Measurements from ENCODE around the gene RNF175.

The RNF175 gene

GRCh38 chr4:153750197-153750817 lies 9.5 kb downstream of the RNF175 start:
- FAIRE-seq: peak; percentile 60
- DNase-seq (ENCODE audit: insufficient read length, low spot score): peak; percentile 73

DNA sequence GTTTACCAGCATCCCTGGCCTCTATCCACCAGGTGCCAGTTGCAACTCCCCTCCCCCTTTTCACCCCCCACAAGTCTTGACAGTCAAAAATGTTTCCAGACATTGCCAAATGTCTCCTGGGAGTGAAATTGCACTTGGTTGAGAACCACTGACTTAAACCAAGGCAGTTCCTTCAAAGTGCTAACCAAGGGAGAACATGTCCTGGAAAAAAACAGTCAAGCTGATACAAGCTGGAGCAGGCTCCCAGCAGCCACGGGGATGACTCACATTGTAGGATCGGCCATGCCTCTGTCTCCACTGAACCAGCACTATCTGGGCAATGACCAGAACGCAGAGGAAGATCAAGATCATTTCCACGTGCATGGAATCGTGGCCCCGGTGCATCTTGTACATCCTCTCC lies 11.4 kb downstream of the RNF175 start:
- DNase-seq (ENCODE audit: insufficient read length, low spot score) (peak; percentile 43), FAIRE-seq (peak; percentile 90)

- DNase-seq (ENCODE audit: insufficient read length, low spot score) (no peak), FAIRE-seq (no peak)
These were observed 12.3 kb downstream of the RNF175 start for GRCh38 chr4:153747406-153747955.

DNA sequence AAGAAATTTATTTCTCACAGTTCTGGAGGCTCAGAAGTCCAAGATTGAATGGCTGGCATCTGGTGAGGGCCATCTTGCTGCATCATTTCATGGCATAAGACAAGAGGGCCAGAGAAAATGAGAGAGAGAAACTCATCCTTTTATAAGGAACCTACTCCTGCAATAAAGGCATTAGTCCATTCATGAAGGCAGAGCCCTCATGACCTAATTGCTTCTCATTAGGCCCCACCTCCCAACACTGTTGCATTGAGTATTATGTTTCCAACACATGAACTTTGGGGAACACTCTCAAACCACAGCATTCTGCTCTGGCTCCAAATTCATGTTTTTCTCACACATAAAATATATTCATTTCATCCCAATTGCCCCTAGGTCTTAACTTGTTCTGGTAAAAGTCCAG lies 14.2 kb downstream of the RNF175 start:
- no peak for DNase-seq (ENCODE audit: insufficient read length, low spot score)
- FAIRE-seq: no peak

DNA sequence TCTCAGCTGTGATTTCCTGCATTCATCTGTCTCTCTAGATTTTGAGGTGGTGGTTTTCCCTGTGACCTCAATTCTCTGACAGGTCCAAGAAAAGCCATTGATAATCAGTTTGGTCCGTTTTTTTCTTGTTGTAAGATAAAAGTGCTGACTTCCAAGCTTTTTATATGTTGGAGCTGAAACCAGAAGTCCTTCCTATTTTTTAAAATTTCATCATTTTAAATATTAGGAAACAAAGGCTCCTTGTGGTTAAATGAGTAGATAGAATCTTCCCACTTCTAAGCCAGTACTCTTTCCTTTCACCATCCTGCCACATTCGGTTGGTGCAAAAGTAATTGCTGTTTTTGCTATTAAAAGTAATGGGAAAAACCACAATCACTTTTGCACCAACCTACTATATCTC lies 18.3 kb downstream of the RNF175 start:
- no peak for DNase-seq (ENCODE audit: insufficient read length, low spot score)
- FAIRE-seq: no peak

DNA sequence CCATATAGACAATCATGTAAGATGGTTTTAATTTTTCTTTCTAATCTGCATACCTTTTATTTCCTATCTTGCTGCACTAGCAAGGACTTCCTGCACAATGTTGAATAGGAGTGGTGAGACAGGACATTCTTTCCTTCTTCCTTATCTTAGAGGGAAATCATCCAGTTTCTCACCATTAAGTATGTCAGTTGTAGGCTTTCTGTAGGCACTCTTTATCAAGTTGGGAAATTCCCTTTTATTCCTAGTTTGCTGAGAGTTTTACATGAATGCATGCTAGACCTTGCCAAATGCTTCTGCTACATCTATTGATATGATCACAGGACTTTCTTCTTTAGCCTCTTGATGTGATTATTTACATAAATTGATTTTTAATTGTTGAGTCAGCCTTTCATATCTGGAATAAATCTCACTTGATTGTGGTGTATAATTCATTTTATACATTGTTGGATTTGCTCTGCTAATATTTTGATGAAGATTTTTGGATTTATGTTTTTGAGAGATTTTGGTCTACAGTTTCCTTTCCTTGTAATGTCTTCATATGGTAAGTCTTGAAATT lies 23.8 kb downstream of the RNF175 start:
- no peak for DNase-seq (ENCODE audit: insufficient read length, low spot score)
- no peak for FAIRE-seq

GRCh38 chr4:153733751-153734448 lies 25.9 kb downstream of the RNF175 start:
- FAIRE-seq (no peak), DNase-seq (ENCODE audit: insufficient read length, low spot score) (no peak)

- peak; percentile 16 for FAIRE-seq
- peak; percentile 33 for DNase-seq (ENCODE audit: insufficient read length, low spot score)
These were observed 28.6 kb downstream of the RNF175 start for GRCh38 chr4:153731239-153731638.

- FAIRE-seq (no peak), DNase-seq (ENCODE audit: insufficient read length, low spot score) (no peak)
These were observed 29.9 kb downstream of the RNF175 start for GRCh38 chr4:153729895-153730294.

DNA sequence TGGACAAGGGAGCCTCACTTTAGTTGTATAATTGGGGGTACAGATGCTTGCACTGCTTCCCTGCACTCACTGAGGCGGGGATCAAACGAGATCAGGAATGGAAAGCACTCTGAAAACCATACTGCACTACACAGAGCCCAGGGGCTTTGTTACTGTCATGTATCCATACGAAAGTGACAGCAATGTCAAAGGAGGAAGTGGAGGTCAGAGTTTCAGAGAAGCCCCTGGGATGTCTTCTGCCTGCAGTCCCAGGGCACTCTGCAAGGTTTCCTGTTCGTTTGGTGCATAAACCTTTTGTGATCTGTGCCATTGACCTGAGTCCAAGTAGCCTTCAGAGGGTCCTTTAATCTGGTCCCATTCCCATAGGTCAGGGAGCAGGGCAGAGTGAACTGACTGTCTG lies 31.2 kb downstream of the RNF175 start:
- DNase-seq (ENCODE audit: insufficient read length, low spot score) (no peak), FAIRE-seq (no peak)

DNA sequence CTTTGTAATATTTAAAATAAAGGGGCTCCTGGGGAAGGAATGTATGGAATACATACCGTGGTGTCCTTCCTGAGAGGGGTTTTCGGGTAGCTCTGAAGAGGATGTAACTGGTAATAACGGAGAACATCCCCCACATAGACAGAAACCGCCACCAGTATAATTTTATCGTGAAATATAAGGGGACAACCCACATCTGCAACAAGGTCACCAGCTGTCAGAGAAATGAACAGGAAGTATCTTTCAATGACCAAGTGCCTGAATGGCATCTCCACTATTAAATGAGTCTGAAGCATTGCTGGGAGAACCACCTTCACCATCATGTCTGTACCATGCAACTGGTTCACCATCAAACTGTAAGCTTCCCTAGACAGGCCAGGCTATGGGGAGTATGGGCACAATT lies 31.7 kb downstream of the RNF175 start:
- DNase-seq (ENCODE audit: insufficient read length, low spot score) (no peak), FAIRE-seq (no peak)

DNA sequence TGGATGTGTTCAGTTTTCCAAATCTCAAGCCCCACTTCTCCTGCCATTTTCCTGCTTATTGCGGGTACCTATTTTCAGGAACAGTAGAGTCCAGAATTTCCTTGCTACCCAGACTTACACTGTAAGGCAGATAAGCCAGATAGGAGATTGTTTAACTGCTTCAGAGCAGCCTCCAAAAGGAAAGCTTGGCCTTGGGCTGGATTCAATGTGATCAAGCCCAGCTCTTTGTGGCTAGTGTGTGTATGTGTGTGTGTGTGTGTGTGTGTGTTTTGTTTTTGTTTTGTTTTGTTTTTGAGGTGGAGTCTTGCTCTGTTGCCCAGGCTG lies 34.0 kb downstream of the RNF175 start:
- DNase-seq (ENCODE audit: insufficient read length, low spot score) (no peak), FAIRE-seq (no peak)

DNA sequence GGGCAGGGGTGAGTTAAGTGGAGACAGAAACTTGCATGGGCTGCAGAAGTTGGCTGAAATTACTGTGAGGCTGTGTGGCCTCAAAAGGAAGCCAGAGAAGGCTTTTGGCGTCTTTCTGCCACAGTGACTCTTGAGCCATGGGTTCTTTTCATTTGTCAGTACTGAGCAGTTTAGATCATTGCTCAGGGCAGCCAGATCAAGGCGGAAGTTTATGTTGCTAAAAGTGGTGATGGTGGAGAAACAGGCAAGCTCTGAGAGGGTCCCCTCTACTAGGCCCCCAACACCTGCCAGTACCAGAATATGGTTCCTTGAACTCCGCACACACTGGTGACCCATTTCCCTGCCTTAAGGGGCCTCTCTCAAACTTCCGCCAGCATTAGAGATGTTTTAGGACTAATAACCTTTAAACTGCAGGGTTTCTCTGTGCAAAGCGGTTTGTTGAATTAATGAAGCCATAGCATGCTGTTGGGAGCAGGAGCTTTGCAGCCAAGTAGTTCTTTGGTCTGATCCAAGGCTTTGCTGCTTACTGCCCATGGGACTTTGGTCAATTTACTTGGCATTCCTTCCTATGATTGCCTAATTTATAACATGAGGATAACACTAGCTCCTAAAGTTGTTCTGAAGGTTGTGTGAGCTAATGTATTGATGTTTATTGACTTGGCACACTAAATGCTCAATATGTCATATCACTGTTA lies 34.5 kb downstream of the RNF175 start:
- DNase-seq (ENCODE audit: insufficient read length, low spot score) (no peak), FAIRE-seq (no peak)

DNA sequence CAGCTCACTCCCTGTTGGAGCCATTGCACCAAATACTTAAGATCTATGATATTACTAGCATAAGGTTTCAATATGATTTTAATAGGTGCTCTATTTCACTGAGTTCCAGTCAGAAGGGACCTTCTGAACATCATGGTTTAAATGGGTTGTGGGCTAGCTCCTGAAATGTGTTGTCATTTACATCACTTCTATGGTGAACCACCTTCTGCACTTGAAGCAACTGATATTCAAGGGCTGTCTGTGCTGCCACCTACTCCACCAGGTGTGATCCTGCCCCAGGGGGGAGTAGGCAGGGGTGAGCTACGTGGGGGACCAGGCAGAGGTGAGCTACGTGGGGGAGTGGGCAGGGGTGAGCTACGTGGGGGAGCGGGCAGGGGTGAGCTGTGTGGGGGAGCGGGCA lies 35.2 kb downstream of the RNF175 start:
- no peak for DNase-seq (ENCODE audit: insufficient read length, low spot score)
- FAIRE-seq: no peak

- FAIRE-seq: no peak
- no peak for DNase-seq (ENCODE audit: insufficient read length, low spot score)
These were observed 37.8 kb downstream of the RNF175 start for GRCh38 chr4:153722036-153722435.

DNA sequence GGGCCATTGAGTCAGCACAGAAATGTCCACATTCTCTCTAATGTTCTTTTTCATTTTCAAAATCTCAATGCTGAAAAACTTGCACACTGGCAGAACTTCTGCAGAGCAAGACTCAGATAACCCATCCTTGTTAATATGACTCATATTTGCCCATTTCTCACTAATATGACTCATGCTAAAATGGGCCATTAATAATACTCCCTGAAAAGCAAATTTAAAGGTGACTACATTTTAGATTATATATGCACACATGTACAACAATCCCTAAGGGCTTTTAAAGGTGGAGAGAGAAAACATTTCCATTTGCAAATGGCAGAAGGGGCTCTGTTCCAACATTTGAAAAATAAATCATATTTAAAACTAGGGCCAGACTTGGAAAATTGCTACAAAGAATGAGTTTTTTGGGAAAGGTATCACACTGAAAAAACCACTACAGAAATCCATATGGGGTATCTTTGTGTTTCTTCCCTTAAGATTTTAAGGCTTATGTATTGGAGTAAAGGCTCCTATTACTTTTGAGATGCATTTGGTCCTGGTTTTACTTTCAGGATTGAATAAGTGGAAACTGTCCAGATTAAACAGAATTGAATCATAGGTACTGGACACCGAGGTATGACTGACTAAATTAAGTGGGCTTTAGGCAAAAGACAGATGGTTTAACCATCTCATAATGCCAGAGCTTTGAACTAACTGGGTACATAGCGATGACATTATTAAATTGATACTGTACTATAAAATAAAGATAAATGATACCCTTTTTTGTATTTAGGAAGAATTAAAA lies 45.8 kb downstream of the RNF175 start:
- DNase-seq (ENCODE audit: insufficient read length, low spot score) (no peak), FAIRE-seq (no peak)

DNA sequence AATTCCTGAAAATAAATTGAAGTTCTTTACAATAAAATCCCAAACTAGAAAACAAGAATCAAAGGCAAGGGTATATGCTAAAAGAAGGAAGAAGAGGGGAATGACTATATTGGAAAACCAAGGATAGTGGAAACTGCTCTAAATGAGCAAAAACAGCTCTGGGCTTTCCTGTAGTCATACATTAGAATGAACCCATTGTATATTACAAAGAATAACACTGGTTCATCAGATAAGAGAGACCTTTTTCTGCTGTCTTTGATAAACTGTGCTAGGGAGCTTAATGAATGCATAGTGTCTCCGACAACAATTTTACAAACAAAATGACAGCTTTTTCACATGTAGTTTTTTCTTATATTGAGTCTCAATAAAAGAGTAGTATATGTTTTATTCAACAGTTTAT lies 49.1 kb downstream of the RNF175 start:
- DNase-seq (ENCODE audit: insufficient read length, low spot score): no peak
- no peak for FAIRE-seq

DNA sequence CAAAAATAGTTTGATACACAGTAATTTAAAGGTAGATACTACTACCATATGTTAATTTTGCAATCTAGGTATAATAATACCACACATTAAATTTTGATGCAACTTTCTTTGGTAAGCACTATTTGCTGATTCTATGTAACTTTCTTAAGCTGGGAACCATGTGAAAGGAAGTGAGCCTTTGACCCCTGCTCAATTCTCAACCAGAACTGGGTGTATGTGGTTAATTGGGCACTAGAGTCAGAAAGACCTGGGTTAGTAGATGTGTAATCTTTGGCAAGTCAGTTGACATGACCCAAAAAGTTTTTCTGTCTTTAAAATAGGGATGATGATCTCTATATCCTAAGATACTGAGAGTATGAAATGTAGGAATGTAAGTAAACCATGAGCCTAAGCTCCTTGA lies 53.3 kb downstream of the RNF175 start:
- DNase-seq (ENCODE audit: insufficient read length, low spot score) (no peak), FAIRE-seq (no peak)

DNA sequence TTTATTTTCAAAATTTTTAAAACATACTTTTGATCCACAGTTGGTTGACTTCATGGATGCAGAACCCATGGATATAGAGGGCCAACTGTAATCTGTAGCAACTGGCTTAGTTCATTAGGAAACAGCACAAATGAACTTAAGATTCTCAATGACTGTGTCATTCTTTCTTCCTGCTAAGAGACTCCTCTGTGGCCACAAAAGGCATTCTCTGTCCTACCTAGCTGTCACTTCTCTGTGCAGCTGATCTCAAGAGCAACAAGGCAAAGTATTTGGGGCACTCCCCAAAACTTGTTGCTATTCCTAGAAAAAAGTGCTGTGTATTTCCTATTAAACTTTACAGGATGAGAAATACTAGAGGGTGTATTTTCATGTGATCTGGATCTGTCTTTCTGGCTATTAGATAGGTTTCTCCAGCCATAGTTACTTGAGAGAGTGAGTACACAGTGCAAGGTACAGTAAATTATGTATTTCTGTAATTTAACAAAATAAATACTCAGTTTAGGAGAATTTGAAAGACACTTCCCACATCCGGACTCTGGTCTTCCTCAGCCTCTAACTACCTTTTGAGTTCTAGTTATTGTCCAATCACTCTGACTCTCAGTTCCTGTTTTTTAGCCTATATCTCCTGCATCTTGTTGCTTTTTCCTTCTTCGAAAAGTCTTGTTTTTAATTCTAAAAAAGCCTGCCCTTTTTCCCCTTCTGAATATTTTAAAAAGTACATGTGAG lies 53.9 kb downstream of the RNF175 start:
- DNase-seq (ENCODE audit: insufficient read length, low spot score): no peak

GRCh38 chr4:153704522-153704921 lies 55.3 kb downstream of the RNF175 start:
- DNase-seq (ENCODE audit: insufficient read length, low spot score) (no peak), FAIRE-seq (no peak)

More for the DNA sequence above, 53.9 kb downstream of the RNF175 start:
- FAIRE-seq: no peak
